Measurements from ENCODE around the gene ZFHX3. TPM values are rescaled to one million over a fixed set of nuclear protein-coding genes. Genes with fewer than 3 reads are reported as not detected.

The ZFHX3 gene
- total RNA-seq, 1 experiment from 2014 or later: 13.6 TPM

DNA sequence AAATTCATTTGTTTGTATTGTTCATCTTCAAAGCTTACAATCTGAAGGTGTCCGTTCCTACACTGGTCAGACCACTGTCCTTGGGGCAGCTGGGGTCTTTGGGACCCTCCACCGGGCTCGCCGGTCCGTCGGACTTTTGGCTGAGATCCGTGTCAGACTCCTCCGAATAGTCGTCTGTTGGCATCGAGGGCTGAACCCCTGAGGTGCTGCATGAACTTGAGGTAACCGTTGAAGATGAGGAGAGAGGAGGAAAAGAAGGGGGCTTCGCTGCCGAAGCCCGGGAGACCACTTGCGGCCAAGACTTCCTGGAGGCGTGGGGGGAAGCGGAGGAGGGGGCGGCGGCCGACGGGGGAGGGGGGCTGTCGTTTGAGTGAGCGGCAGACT, 260.8 kb downstream of the ZFHX3 start:
- TF ChIP-seq, protein P1, sequence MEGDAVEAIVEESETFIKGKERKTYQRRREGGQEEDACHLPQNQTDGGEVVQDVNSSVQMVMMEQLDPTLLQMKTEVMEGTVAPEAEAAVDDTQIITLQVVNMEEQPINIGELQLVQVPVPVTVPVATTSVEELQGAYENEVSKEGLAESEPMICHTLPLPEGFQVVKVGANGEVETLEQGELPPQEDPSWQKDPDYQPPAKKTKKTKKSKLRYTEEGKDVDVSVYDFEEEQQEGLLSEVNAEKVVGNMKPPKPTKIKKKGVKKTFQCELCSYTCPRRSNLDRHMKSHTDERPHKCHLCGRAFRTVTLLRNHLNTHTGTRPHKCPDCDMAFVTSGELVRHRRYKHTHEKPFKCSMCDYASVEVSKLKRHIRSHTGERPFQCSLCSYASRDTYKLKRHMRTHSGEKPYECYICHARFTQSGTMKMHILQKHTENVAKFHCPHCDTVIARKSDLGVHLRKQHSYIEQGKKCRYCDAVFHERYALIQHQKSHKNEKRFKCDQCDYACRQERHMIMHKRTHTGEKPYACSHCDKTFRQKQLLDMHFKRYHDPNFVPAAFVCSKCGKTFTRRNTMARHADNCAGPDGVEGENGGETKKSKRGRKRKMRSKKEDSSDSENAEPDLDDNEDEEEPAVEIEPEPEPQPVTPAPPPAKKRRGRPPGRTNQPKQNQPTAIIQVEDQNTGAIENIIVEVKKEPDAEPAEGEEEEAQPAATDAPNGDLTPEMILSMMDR (IDR thresholded peaks at IDR 0.05; ENCODE audit: unreplicated experiment): no peak
- intact Hi-C loops (cut with micrococcal nuclease; ENCODE audit: unreplicated experiment): loop anchor here (10.0 kb wide), 1 partner anchor 282 kb away; no protein-coding TSS in a partner anchor
- BruUV-seq (replicated peaks): no TSS peak
- Mint-ChIP-seq H3K27me3 (ENCODE audit: unreplicated experiment) (no peaks in the 10 kb centered on the region), H3K4me3 (ENCODE audit: low read depth, unreplicated experiment) (peak overlapping the region; percentile 38), H3K9me3 (ENCODE audit: low read depth, unreplicated experiment) (no peaks in the 10 kb centered on the region), H3K4me1 (ENCODE audit: low read depth, unreplicated experiment) (peaks cover 12% of the 10 kb centered on the region), H3K27ac (ENCODE audit: unreplicated experiment) (no peak overlapping the region), H3K36me3 (ENCODE audit: insufficient read depth, unreplicated experiment) (peaks cover 3% of the 10 kb centered on the region)
- DNase-seq: no peak
- CTCF ChIA-PET: interaction anchor here (0.6 to 0.7 kb wide), 2 partner anchors 151 to 257 kb away, joined by 4 to 5 read pairs; no protein-coding TSS in a partner anchor

DNA sequence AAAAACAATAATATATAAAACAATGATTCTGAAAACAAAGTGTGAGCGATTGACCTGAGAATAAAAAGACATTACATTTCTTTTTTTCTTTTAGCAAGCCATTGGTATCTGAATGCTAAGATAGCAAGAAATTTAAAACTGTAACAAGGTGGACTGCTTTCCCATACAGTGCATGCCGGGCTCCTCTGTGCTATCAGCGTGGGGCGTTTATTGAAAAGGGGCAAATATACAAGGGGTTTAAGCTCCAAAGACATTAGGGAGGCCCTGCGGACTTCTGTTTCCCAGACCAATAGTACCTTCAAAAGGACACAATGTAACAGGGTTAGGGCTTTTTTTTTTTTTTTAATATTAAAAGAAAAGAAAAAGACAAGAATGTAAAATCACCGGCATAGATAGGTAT, 261.3 kb downstream of the ZFHX3 start:
- intact Hi-C loops (cut with micrococcal nuclease; ENCODE audit: unreplicated experiment): loop anchor here (10.0 kb wide), 1 partner anchor 282 kb away; no protein-coding TSS in a partner anchor
- no peaks in the 10 kb centered on the region for H3K27me3 Mint-ChIP-seq (ENCODE audit: unreplicated experiment)
- no peak overlapping the region for H3K27ac Mint-ChIP-seq (ENCODE audit: unreplicated experiment)
- TSS peak; percentile 40 for BruUV-seq (replicated peaks)
- no peaks in the 10 kb centered on the region for H3K9me3 Mint-ChIP-seq (ENCODE audit: low read depth, unreplicated experiment)
- peaks cover 12% of the 10 kb centered on the region for H3K4me1 Mint-ChIP-seq (ENCODE audit: low read depth, unreplicated experiment)
- no peak overlapping the region for H3K4me3 Mint-ChIP-seq (ENCODE audit: low read depth, unreplicated experiment)
- peaks cover 3% of the 10 kb centered on the region for H3K36me3 Mint-ChIP-seq (ENCODE audit: insufficient read depth, unreplicated experiment)
- no peak for DNase-seq
- TF ChIP-seq, protein P1 (IDR thresholded peaks at IDR 0.05; ENCODE audit: unreplicated experiment): no peak
- CTCF ChIA-PET: interaction anchor here (0.6 to 0.7 kb wide), 3 partner anchors 152 to 257 kb away, joined by 4 to 5 read pairs (median 5); no protein-coding TSS in a partner anchor

DNA sequence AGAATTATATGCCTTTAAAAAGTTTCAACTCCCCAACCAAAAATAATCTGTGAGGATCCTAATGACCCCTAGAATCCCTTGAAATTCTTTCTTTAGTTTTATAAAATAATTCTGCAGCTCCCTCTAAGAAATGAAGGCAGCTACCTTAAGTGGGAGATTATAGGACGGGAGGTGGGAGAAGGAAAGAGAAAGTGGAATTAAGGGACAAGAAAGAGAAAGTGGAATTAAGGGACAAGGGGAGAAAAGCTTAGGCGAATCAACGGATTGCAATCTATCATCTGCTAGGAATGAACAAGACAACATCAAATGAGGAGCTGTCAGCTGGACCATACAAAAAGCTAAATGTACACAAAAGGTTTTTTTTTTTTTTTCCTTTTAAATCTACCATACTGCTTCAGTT, 262.0 kb downstream of the ZFHX3 start:
- H3K36me3 Mint-ChIP-seq (ENCODE audit: insufficient read depth, unreplicated experiment): peaks cover 3% of the 10 kb centered on the region
- TF ChIP-seq, protein P1 (IDR thresholded peaks at IDR 0.05; ENCODE audit: unreplicated experiment): no peak
- no peaks in the 10 kb centered on the region for H3K27me3 Mint-ChIP-seq (ENCODE audit: unreplicated experiment)
- H3K4me3 Mint-ChIP-seq (ENCODE audit: low read depth, unreplicated experiment): no peak overlapping the region
- CTCF ChIA-PET: interaction anchor here (0.7 kb wide), 2 partner anchors 22 to 227 kb away, joined by 3 to 5 read pairs; no protein-coding TSS in a partner anchor
- H3K27ac Mint-ChIP-seq (ENCODE audit: unreplicated experiment): no peak overlapping the region
- peaks cover 12% of the 10 kb centered on the region for H3K4me1 Mint-ChIP-seq (ENCODE audit: low read depth, unreplicated experiment)
- intact Hi-C loops (cut with micrococcal nuclease; ENCODE audit: unreplicated experiment): loop anchor here (10.0 kb wide), 1 partner anchor 281 kb away; no protein-coding TSS in a partner anchor
- H3K9me3 Mint-ChIP-seq (ENCODE audit: low read depth, unreplicated experiment): no peaks in the 10 kb centered on the region
- BruUV-seq (replicated peaks): no TSS peak
- DNase-seq: no peak

DNA sequence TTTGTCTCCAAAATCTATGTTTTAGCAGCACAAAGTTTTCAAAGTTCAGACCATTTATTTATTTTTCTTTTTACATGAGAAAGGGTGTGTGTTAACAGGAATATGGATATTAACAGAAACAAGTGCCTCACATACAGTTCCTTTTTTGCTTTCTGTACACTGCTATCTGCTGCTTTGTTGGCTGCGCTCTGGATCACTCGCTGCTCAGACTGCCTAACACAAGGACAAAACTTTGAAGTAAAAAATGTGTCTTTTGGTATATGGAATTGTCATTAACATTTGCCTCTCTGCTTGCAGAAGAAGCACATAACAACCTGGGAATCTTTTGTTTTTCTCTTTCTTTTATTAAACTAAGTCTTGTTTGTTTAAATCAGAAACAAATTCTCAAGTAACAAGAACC, 262.8 kb downstream of the ZFHX3 start:
- Mint-ChIP-seq H3K36me3 (ENCODE audit: insufficient read depth, unreplicated experiment) (peaks cover 3% of the 10 kb centered on the region), H3K4me3 (ENCODE audit: low read depth, unreplicated experiment) (no peak overlapping the region), H3K27me3 (ENCODE audit: unreplicated experiment) (no peaks in the 10 kb centered on the region), H3K9me3 (ENCODE audit: low read depth, unreplicated experiment) (no peaks in the 10 kb centered on the region), H3K4me1 (ENCODE audit: low read depth, unreplicated experiment) (peaks cover 12% of the 10 kb centered on the region), H3K27ac (ENCODE audit: unreplicated experiment) (no peak overlapping the region)
- DNase-seq: no peak
- no TSS peak for BruUV-seq (replicated peaks)
- CTCF ChIA-PET: no interaction called here
- intact Hi-C loops (cut with micrococcal nuclease; ENCODE audit: unreplicated experiment): loop anchor here (10.0 kb wide), 1 partner anchor 280 kb away; no protein-coding TSS in a partner anchor
- TF ChIP-seq, protein P1 (IDR thresholded peaks at IDR 0.05; ENCODE audit: unreplicated experiment): no peak
